ENCODE data around the gene CCDC92. TPM values are rescaled to one million over a fixed set of nuclear protein-coding genes. Genes with fewer than 3 reads are reported as not detected.

The CCDC92 gene
- total and polyA plus RNA-seq, 2 donors (not counting 1 experiment from before 2014, with no cell fraction given), result 26.6 to 36.2 TPM

DNA sequence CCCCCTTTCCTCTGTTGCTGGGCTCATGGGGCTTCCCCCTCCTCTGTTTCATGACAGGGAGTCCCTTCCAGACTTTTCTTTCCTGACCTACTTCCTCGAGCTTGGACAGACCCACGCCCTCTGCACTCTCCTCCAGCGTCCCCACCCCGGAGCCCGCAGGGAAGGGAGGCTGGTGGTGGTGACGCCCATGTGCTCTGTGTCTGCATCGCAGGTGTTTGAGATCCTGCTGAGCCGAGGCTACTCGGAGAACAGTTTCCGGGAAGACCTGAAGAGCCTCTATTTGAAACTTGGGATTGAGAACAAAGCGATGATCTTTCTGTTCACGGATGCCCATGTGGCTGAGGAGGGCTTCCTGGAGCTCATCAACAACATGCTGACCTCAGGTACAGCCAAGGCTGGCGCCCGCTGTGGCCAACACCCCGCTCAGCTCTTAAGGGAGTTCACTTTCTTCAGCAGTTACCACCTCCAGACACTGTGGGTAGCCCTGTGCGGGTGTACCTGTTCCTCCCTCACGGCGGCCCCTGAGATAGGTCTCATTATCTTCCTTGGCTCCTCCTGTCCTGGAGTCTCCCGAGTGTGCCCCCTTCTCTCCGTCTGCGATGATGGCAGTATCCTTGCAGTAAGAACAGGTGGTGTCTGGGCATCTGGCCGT lies 85.6 kb downstream of the CCDC92 start:
- peaks cover 12% of the 10 kb centered on the region for H3K27me3 Mint-ChIP-seq
- Histone ChIP-seq H3K27ac (ENCODE audit: low read length in 2 of 2) (no peak overlapping the region), H3K9me3 (ENCODE audit: control extremely low read depth in 1 of 3, control insufficient read depth in 2 of 3, insufficient read depth in 1 of 3, low read length in 2 of 3) (peaks cover 0 to 6% (median 4%) of the 10 kb centered on the region in 3 donors), H3K79me2 (ENCODE audit: control insufficient read depth, insufficient read depth, low read length) (no peaks in the 10 kb centered on the region), H3K27me3 (replicated peaks in 1 of 4; ENCODE audit: control extremely low read depth in 1 of 4, control insufficient read depth in 3 of 4, insufficient read depth in 4 of 4, low read length in 3 of 4) (no peaks in the 10 kb centered on the region), H3K36me3 (replicated peaks in 1 of 2; ENCODE audit: control extremely low read depth in 1 of 2, control insufficient read depth in 1 of 2, extremely low read depth in 1 of 2, insufficient read depth in 2 of 2, low read length in 1 of 2) (no peaks in the 10 kb centered on the region), H3K4me3 (ENCODE audit: control extremely low read depth in 1 of 5, extremely low read depth in 1 of 5, insufficient read depth in 1 of 5, low read depth in 2 of 5, low read length in 4 of 5) (no peak overlapping the region), H2AFZ (ENCODE audit: insufficient read depth, low read depth, low read length, poor library complexity, severe bottlenecking) (no peak overlapping the region), H3K4me1 (ENCODE audit: control insufficient read depth in 2 of 2, insufficient read depth in 2 of 2, low read length in 2 of 2) (no peaks in the 10 kb centered on the region), H3K9ac (ENCODE audit: low read length) (no peak overlapping the region), H4K20me1 (ENCODE audit: control insufficient read depth, insufficient read depth, low read length, poor library complexity, severe bottlenecking) (no peaks in the 10 kb centered on the region), H3K4me2 (replicated peaks; ENCODE audit: low read depth, low read length, poor library complexity, severe bottlenecking) (no peak overlapping the region)
- H3K4me1 Mint-ChIP-seq, result no peaks in the 10 kb centered on the region
- DNase-seq (no peak), ATAC-seq (ENCODE audit: low read depth) (no peak)
- intact Hi-C loops (cut with micrococcal nuclease), result no loop called here
- ChIA-PET CTCF (no interaction called here), POLR2A (no interaction called here)
- TF ChIP-seq, protein P1, sequence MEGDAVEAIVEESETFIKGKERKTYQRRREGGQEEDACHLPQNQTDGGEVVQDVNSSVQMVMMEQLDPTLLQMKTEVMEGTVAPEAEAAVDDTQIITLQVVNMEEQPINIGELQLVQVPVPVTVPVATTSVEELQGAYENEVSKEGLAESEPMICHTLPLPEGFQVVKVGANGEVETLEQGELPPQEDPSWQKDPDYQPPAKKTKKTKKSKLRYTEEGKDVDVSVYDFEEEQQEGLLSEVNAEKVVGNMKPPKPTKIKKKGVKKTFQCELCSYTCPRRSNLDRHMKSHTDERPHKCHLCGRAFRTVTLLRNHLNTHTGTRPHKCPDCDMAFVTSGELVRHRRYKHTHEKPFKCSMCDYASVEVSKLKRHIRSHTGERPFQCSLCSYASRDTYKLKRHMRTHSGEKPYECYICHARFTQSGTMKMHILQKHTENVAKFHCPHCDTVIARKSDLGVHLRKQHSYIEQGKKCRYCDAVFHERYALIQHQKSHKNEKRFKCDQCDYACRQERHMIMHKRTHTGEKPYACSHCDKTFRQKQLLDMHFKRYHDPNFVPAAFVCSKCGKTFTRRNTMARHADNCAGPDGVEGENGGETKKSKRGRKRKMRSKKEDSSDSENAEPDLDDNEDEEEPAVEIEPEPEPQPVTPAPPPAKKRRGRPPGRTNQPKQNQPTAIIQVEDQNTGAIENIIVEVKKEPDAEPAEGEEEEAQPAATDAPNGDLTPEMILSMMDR (IDR thresholded peaks at IDR 0.05), result no peak
- no peak for TF ChIP-seq EZH2 (IDR thresholded peaks at IDR 0.05; ENCODE audit: borderline replicate concordance, insufficient read depth, low read depth, low read length, poor library complexity, severe bottlenecking)
- 86% methylated on average over 21 of the region's 22 CpGs for WGBS (ENCODE audit: insufficient coverage)
- no peak overlapping the region for H3K27ac Mint-ChIP-seq
- no peak overlapping the region for H3K4me3 Mint-ChIP-seq
- peaks cover 3% of the 10 kb centered on the region for H3K9me3 Mint-ChIP-seq (ENCODE audit: insufficient read depth)

DNA sequence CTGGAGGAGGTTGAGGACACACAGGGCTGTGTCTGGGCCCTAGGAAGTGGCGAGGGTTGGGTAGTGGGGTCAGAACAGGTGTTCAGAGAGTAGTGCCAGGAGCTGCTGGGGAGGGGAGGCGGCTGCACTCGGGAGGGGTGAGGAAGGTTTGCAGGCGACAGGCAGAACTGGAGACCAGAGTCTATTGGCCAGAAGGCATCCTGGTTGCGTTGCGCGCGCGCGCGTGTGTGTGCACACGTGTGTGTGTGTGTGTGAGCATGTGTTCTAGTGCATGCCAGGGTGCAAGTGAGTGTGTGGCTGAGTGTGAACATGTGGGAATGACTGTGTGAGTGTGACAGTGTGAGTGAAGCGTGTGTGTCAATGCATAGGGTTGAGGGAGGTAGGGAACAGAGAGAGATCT lies 86.4 kb downstream of the CCDC92 start:
- CTCF ChIA-PET, result no interaction called here
- Histone ChIP-seq H3K4me3 (ENCODE audit: control extremely low read depth in 1 of 5, extremely low read depth in 1 of 5, insufficient read depth in 1 of 5, low read depth in 2 of 5, low read length in 4 of 5) (no peak overlapping the region), H3K4me2 (replicated peaks; ENCODE audit: low read depth, low read length, poor library complexity, severe bottlenecking) (no peak overlapping the region), H3K27ac (ENCODE audit: low read length in 2 of 2) (no peak overlapping the region), H3K27me3 (replicated peaks in 1 of 4; ENCODE audit: control extremely low read depth in 1 of 4, control insufficient read depth in 3 of 4, insufficient read depth in 4 of 4, low read length in 3 of 4) (no peaks in the 10 kb centered on the region), H3K9me3 (ENCODE audit: control extremely low read depth in 1 of 3, control insufficient read depth in 2 of 3, insufficient read depth in 1 of 3, low read length in 2 of 3) (peaks cover 0 to 6% (median 4%) of the 10 kb centered on the region in 3 donors), H2AFZ (ENCODE audit: insufficient read depth, low read depth, low read length, poor library complexity, severe bottlenecking) (no peak overlapping the region), H3K4me1 (ENCODE audit: control insufficient read depth in 2 of 2, insufficient read depth in 2 of 2, low read length in 2 of 2) (no peaks in the 10 kb centered on the region), H3K79me2 (ENCODE audit: control insufficient read depth, insufficient read depth, low read length) (no peaks in the 10 kb centered on the region), H3K36me3 (replicated peaks in 1 of 2; ENCODE audit: control extremely low read depth in 1 of 2, control insufficient read depth in 1 of 2, extremely low read depth in 1 of 2, insufficient read depth in 2 of 2, low read length in 1 of 2) (no peaks in the 10 kb centered on the region), H3K9ac (ENCODE audit: low read length) (no peak overlapping the region), H4K20me1 (ENCODE audit: control insufficient read depth, insufficient read depth, low read length, poor library complexity, severe bottlenecking) (no peaks in the 10 kb centered on the region)
- WGBS (ENCODE audit: insufficient coverage), result 87% methylated on average over 13 of the region's 13 CpGs
- DNase-seq, result no peak
- TF ChIP-seq, protein P1 (IDR thresholded peaks at IDR 0.05), result no peak
- TF ChIP-seq EZH2 (IDR thresholded peaks at IDR 0.05; ENCODE audit: borderline replicate concordance, insufficient read depth, low read depth, low read length, poor library complexity, severe bottlenecking), result no peak
- Mint-ChIP-seq H3K4me1 (no peaks in the 10 kb centered on the region), H3K9me3 (ENCODE audit: insufficient read depth) (peaks cover 3% of the 10 kb centered on the region), H3K27ac (no peak overlapping the region), H3K27me3 (peaks cover 12% of the 10 kb centered on the region), H3K4me3 (no peak overlapping the region)
- intact Hi-C loops (cut with micrococcal nuclease), result no loop called here
- POLR2A ChIA-PET, result no interaction called here
- no peak for ATAC-seq (ENCODE audit: low read depth)
